Activated CD4-positive, alpha-beta T cell treated with anti-CD3 and anti-CD28 coated beads, Interleukin-2, amount 50 U/mL, for 4 hours (primary cell): ENCODE data around the gene SLC1A7.

Experiments
- DNase-seq, 2 experiments: peaks; one replicate each; pipeline ENCODE4 v3.0.0-alpha.2; 2020

Gene SLC1A7

DNA sequence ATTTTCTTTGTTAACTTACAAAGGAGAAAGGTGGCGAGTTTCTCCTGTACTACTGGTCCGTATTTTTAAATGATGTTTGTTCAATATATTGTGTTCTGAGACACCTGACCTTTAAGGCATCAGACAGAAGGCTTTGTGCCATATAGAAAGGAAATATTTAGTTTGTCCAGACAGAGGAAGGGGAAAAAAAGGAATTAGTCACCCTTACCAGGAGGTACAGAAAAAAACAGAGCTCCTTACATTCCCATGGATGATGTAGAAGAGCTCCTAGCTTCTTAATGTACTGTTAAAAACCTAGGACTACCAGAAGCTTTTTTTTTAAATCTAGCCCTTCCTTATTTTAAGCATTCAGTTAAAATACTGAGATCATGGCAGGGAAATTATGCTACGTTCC, 92.9 kb downstream of the SLC1A7 start:
- no peak for DNase-seq

DNA sequence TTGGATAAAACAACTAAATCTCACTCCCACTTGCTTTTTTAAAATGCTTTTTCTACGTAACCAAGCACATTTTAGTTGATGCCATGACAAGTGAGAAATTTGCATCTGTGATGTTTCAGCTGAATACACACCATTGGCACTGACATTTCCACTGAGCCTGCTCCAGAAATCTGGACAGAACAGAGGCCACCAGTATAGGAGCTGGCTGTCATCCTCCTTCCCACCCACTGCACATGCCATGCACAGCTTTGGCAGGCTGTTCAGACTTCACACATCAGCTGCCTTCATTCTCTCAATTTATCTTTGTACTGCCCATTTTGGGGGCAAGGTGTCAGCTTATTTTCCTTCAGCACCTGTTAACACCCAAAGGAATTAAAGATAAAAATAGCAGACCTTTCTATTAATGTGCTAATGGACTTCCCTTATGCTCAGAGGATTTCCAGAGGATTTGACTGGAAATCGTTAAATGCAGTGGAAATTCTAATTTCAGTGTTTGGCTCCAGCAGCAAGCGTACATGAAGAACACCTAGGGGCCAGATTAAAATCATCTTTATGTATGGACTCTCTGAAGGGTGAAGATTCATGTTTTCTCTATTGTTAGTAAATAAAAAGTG, 93.4 kb downstream of the SLC1A7 start:
- no peak for DNase-seq

DNA sequence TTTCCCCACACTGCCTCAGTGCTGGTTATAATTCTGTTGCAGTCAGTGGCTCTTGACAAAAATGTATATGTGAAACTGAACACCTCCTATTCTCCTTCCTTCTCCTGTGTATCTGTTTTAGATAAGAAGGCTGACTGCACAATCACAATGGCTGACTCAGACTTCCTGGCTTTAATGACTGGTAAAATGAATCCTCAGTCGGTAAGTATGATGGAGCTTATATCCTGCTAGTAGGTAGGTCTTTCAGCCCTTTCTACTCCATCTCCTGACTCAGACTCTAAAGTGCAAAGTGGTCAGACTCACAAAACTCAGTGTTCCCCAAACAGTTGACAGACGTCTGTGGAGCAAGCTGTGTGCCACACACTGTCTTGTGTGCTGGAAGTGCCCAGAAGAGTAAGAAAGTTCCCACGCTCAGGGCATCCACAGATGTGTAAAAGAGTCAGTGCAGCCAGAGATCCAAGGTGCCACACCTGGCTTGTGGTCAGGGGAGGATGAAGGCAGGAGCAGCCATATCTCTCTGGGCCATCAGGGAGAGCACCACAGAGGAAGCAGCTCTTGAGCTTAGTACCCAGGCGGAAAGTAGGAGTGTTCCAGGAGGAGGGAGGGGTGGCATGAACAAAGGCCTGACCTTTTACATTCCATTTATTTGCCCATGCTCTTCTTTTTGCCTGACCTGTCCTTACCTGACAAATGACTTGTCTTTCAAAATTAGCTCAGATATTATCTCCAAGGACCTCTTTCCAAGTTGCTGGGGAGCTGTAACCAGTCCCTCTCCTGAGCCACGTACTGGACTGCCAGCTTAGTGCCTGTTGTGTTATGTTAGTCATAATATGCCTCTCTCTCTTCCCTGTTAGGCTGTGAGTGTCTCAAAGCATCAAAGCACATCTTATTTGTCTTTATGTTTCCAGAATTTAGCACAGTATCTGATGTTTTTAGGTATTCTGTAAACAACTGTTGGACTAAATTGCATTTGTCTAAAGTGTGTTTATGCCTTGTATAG, 94.4 kb downstream of the SLC1A7 start:
- DNase-seq = no peak

DNA sequence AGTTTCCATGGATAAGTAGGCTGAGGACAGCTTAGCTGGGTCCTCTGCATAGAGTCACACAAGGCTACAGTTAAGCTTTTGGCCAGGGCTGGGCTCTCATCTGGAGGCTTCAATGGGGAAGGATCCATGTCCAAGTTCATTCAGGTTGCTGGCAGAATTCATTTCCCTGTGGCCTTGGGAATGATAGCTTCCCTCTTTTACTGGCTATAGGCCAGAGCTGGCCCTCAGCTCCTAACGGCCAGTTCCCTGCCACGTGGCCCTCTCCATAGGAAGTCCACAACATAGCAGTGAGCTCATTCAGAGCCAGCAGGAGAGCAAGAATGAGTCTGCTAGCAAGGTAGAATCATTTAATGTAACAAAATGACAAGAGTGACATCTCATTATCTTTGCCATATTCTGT, 95.5 kb downstream of the SLC1A7 start:
- no peak for DNase-seq

DNA sequence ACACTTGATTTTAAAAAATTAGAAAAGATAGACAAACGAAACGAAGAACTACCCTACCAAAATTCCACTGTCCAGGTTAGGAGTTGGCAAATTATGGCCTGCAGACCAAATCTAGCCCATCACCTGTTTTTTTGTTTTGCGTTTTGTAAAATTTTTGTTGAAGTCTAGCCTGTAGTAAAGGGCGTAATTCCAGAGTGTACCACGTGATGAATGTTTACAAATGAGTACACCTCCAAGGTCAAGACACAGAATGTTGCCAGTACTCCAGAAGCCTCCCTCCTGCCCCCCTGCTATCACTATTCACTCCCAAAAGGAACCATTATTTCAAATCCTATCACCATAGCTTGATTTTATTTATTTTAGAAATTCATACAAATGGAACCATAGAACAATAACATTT, 97.5 kb downstream of the SLC1A7 start:
- DNase-seq = no peak

DNA sequence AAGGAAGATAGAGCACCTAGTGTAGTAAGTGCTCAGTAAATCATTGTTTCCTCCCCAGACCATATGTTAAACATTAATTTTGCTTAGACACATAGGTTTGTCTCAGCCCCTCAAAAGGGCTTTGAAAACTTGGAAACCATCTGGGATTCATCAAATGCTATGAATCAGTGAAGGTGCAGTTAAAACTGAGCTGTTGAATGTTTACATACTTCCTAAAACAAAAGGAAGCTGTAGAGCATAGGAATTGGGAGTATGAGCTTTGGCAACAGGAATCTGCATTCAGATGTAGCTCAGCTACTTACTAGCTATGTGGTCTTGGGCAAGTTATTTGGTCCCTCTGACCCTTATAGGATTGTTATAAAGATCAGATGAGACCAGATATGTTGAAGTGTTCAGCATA, 99.2 kb downstream of the SLC1A7 start:
- DNase-seq = no peak

DNA sequence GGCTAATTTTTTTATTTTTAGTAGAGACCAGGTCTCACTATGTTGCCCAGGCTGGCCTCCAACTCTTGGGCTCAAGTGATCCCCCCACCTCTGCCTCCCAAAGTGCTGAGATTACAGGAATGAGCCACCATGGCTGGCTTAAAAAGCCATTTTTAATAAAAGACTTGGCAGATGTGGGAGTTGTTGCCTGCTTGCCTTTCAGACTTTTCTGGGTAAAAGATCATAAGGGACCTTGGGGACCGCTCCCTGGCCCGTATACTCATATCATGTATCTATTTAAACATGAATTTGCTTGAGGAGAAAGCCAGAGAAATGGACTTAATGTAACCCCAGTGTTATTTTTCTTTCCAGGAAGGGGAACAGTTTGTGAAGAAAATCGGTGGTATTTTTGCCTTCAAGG, 103.9 kb downstream of the SLC1A7 start:
- DNase-seq = no peak
